NCI-H2171 treated with DMSO at 0.1 percent for 48 hours (cell line): ENCODE measurements around the gene ZNF154.
A peak's percentile ranks its signal among the peaks of the same experiment; 100 is the strongest.

Experiments
- DNase-seq: peaks from one replicate; lab custom pipeline; 2025; lab: John Stamatoyannopoulos, UW

The ZNF154 gene

GRCh38 chr19:57675881-57676280, 33.1 kb downstream of the ZNF154 start:
- no peak for DNase-seq

GRCh38 chr19:57672466-57672865, 36.5 kb downstream of the ZNF154 start:
- DNase-seq = no peak

- DNase-seq = no peak
These were observed 37.7 kb downstream of the ZNF154 start for GRCh38 chr19:57671124-57671895.

- DNase-seq = no peak
These were observed 40.4 kb downstream of the ZNF154 start, which contains the start of gene ZSCAN4 for GRCh38 chr19:57668635-57669034. Gene ZSCAN4 (plus strand): TSS chr19:57668935. CDS start chr19:57676146, 7,211 bp downstream.

GRCh38 chr19:57667228-57667627, 41.8 kb downstream of the ZNF154 start:
- no peak for DNase-seq

- DNase-seq = peak; percentile 5
These were observed 43.7 kb downstream of the ZNF154 start for GRCh38 chr19:57665261-57665806.

- peak; percentile 36 for DNase-seq
These were observed 44.5 kb downstream of the ZNF154 start for GRCh38 chr19:57664269-57665127.

GRCh38 chr19:57656346-57656745, 52.7 kb downstream of the ZNF154 start:
- DNase-seq = no peak

GRCh38 chr19:57655443-57655842, 53.6 kb downstream of the ZNF154 start:
- no peak for DNase-seq

GRCh38 chr19:57653689-57654088, 55.3 kb downstream of the ZNF154 start:
- no peak for DNase-seq

- DNase-seq = no peak
These were observed 57.4 kb downstream of the ZNF154 start for GRCh38 chr19:57651654-57651996.

GRCh38 chr19:57648331-57649003, 60.5 kb downstream of the ZNF154 start:
- DNase-seq = peak; percentile 89
